IMR-90 (cell line): ENCODE measurements around the gene RYR1. TPM values are rescaled to one million over a fixed set of nuclear protein-coding genes. Genes with fewer than 3 reads are reported as not detected.

Source experiments
- ATAC-seq: fragments of 200-7000 bp; cut with Tn5 transposase; 2 replicates; pipeline ENCODE4 v1.9.1; 2020; ENCODE audit warnings: low read depth, mild to moderate bottlenecking, moderate library complexity
- BruUV-seq: library from RNA; stranded (reverse); fragments of 400-500 nt; replicated peaks from 2 replicates; lab custom pipeline; 2021; lab: Mats Ljungman, UMichigan
- CTCF ChIA-PET: fragments of 300-600 bp; formaldehyde crosslinking; extraction: SDS; loops from one replicate; lab custom pipeline; 2021; ENCODE audit warnings: antibody characterized with exemption; lab: Yijun Ruan, JAX
- POLR2A ChIA-PET: fragments of 300-600 bp; sonication (Branson Sonifier 250); formaldehyde crosslinking; loops from one replicate; lab custom pipeline; 2022; ENCODE audit warnings: antibody characterized with exemption; ENCODE audit not compliant: unreplicated experiment; lab: Charles Lee
- DNase-seq: peaks from one replicate; pipeline ENCODE4 v3.0.0; 2013
- H2AFZ ChIP-seq: replicated peaks from 2 replicates; pipeline ENCODE3; 2013; ENCODE audit warnings: low read length, mild to moderate bottlenecking; ENCODE audit not compliant: poor library complexity
- H2AK5ac ChIP-seq: 2 replicates; pipeline ENCODE4 v1.6.1; 2013; ENCODE audit warnings: low read depth, low read length, inconsistent platforms
- H2AK9ac ChIP-seq: replicated peaks from 2 replicates; pipeline ENCODE3; 2013; ENCODE audit warnings: mild to moderate bottlenecking, low read depth, low read length, moderate library complexity; ENCODE audit not compliant: poor library complexity
- H2BK120ac ChIP-seq: 2 replicates; pipeline ENCODE4 v1.6.1; 2013; ENCODE audit warnings: low read depth, low read length, inconsistent platforms
- H2BK15ac ChIP-seq: 3 replicates; pipeline ENCODE4 v1.6.1; 2013; ENCODE audit warnings: low read depth, low read length, inconsistent platforms
- H2BK20ac ChIP-seq: 2 replicates; pipeline ENCODE4 v1.6.1; 2013; ENCODE audit warnings: low read depth, mild to moderate bottlenecking, inconsistent platforms, low read length, moderate library complexity
- H2BK5ac ChIP-seq: 2 replicates; pipeline ENCODE4 v1.6.1; 2013; ENCODE audit warnings: mild to moderate bottlenecking, low read depth, low read length, inconsistent platforms; ENCODE audit not compliant: poor library complexity, severe bottlenecking
- H3K14ac ChIP-seq: replicated peaks from 2 replicates; pipeline ENCODE4 v1.6.1; 2013; ENCODE audit warnings: low read depth, low read length, inconsistent platforms
- H3K18ac ChIP-seq: 2 replicates; pipeline ENCODE4 v1.6.1; 2013; ENCODE audit warnings: low read depth, low read length, control low read depth
- H3K23ac ChIP-seq: 2 replicates; pipeline ENCODE4 v1.6.1; 2013; ENCODE audit warnings: low read depth, low read length, inconsistent platforms
- H3K27ac ChIP-seq: 2 replicates; pipeline ENCODE4 v1.5.1; 2013; ENCODE audit warnings: mild to moderate bottlenecking, control low read depth, low read length; ENCODE audit not compliant: insufficient read depth
- H3K27me3 ChIP-seq: 2 replicates; pipeline ENCODE4 v1.6.1; 2013; ENCODE audit warnings: low read length; ENCODE audit not compliant: control insufficient read depth, insufficient read depth
- H3K36me3 ChIP-seq: 2 replicates; pipeline ENCODE4 v1.6.1; 2013; ENCODE audit warnings: low read length, mixed read lengths; ENCODE audit not compliant: control insufficient read depth, insufficient read depth
- H3K4ac ChIP-seq: 2 replicates; pipeline ENCODE4 v1.6.1; 2013; ENCODE audit warnings: low read depth, low read length, inconsistent platforms
- H3K4me1 ChIP-seq: 2 replicates; pipeline ENCODE4 v1.6.1; 2013; ENCODE audit warnings: low read length, mixed read lengths; ENCODE audit not compliant: control insufficient read depth, insufficient read depth
- H3K4me2 ChIP-seq: 2 replicates; pipeline ENCODE4 v1.6.1; 2013; ENCODE audit warnings: low read depth, mild to moderate bottlenecking, control low read depth, low read length, moderate library complexity
- H3K4me3 ChIP-seq: 2 replicates; pipeline ENCODE4 v1.5.1; 2013; ENCODE audit warnings: low read depth, mild to moderate bottlenecking, control low read depth, low read length, moderate library complexity; ENCODE audit not compliant: insufficient read depth
- H3K56ac ChIP-seq: 2 replicates; pipeline ENCODE4 v1.6.1; 2013; ENCODE audit warnings: low read length, inconsistent platforms; ENCODE audit not compliant: insufficient read depth; ENCODE audit errors: extremely low read depth
- H3K79me1 ChIP-seq, 2 experiments: 2 replicates each; pipeline ENCODE4 v1.6.1; 2013; ENCODE audit warnings: low read length in 2 of 2, inconsistent platforms in 1 of 2, low read depth in 1 of 2
- H3K9ac ChIP-seq: 2 replicates; pipeline ENCODE4 v1.6.1; 2013; ENCODE audit warnings: low read depth, low read length, control low read depth
- H3K9me1 ChIP-seq: 2 replicates; pipeline ENCODE4 v1.6.1; 2013; ENCODE audit warnings: low read length, inconsistent platforms; ENCODE audit not compliant: insufficient read depth
- H3K9me3 ChIP-seq: 2 replicates; pipeline ENCODE4 v1.6.1; 2013; ENCODE audit warnings: low read length; ENCODE audit not compliant: control insufficient read depth, insufficient read depth
- H4K20me1 ChIP-seq: 2 replicates; pipeline ENCODE4 v1.6.1; 2013; ENCODE audit warnings: low read length, inconsistent platforms; ENCODE audit not compliant: insufficient read depth
- H4K5ac ChIP-seq: 2 replicates; pipeline ENCODE4 v1.6.1; 2013; ENCODE audit warnings: mild to moderate bottlenecking, low read depth, low read length, control low read depth
- H4K8ac ChIP-seq, 2 experiments: 2 replicates each; pipeline ENCODE4 v1.6.1; 2013; ENCODE audit warnings: low read depth in 2 of 2, low read length in 2 of 2, control low read depth in 1 of 2, inconsistent platforms in 1 of 2
- H4K91ac ChIP-seq: 2 replicates; pipeline ENCODE4 v1.6.1; 2013; ENCODE audit warnings: low read depth, low read length, inconsistent platforms; ENCODE audit not compliant: insufficient read depth
- BHLHE40 ChIP-seq: fragments of 150-350 bp; IDR thresholded peaks from 2 replicates; pipeline ENCODE4 v1.6.1; 2016; ENCODE audit warnings: mild to moderate bottlenecking, low read depth, low read length
- CEBPB ChIP-seq: IDR thresholded peaks from 2 replicates; pipeline ENCODE4 v1.6.1; 2012; ENCODE audit warnings: low read depth, low read length, improper control_type of control experiment
- CHD1 ChIP-seq: IDR thresholded peaks from 2 replicates; pipeline ENCODE4 v1.6.1; 2012; ENCODE audit warnings: low read depth, low read length, improper control_type of control experiment
- CTCF ChIP-seq: conservative IDR thresholded peaks from 2 replicates; pipeline ENCODE4 v1.5.1; 2012; ENCODE audit warnings: mild to moderate bottlenecking, low read depth, low read length, improper control_type of control experiment
- ELK1 ChIP-seq: fragments of 150-350 bp; IDR thresholded peaks from 2 replicates; pipeline ENCODE4 v1.6.1; 2016; ENCODE audit warnings: low read depth, mild to moderate bottlenecking, low read length, moderate library complexity, borderline replicate concordance
- MAFK ChIP-seq: IDR thresholded peaks from 2 replicates; pipeline ENCODE4 v1.6.1; 2012; ENCODE audit warnings: low read depth, low read length, improper control_type of control experiment
- MAZ ChIP-seq: IDR thresholded peaks from 2 replicates; pipeline ENCODE4 v1.6.1; 2012; ENCODE audit warnings: low read depth, mild to moderate bottlenecking, low read length, improper control_type of control experiment, moderate library complexity, borderline replicate concordance
- MXI1 ChIP-seq: IDR thresholded peaks from 2 replicates; pipeline ENCODE4 v1.6.1; 2012; ENCODE audit warnings: low read depth, mild to moderate bottlenecking, low read length, moderate library complexity, borderline replicate concordance
- NFE2L2 ChIP-seq: fragments of 150-350 bp; IDR thresholded peaks from 2 replicates; pipeline ENCODE4 v1.6.1; 2016; ENCODE audit warnings: low read depth, mild to moderate bottlenecking, low read length
- POLR2A ChIP-seq: IDR thresholded peaks from 2 replicates; pipeline ENCODE4 v1.6.1; 2012; ENCODE audit warnings: mild to moderate bottlenecking, low read depth, low read length
- RAD21 ChIP-seq: IDR thresholded peaks from 2 replicates; pipeline ENCODE4 v1.6.1; 2012; ENCODE audit warnings: low read length, improper control_type of control experiment
- RCOR1 ChIP-seq: IDR thresholded peaks from 2 replicates; pipeline ENCODE4 v1.6.1; 2012; ENCODE audit warnings: mild to moderate bottlenecking, low read length, improper control_type of control experiment; ENCODE audit not compliant: insufficient replicate concordance
- SMC3 ChIP-seq: fragments of 150-350 bp; IDR thresholded peaks from 2 replicates; pipeline ENCODE4 v1.6.1; 2016; ENCODE audit warnings: low read depth, mild to moderate bottlenecking, antibody characterized with exemption, low read length, moderate library complexity
- USF2 ChIP-seq: fragments of 150-350 bp; IDR thresholded peaks from 2 replicates; pipeline ENCODE4 v1.6.1; 2017; ENCODE audit warnings: mild to moderate bottlenecking, antibody characterized with exemption, low read length, low read depth
- WGBS, 2 experiments: methylation state at CpG; one replicate each; pipeline versions ENCODE4 v1.1.5 to v1.1.7; 2013; ENCODE audit warnings: missing lambda C conversion rate in 2 of 2; ENCODE audit not compliant: insufficient read length in 1 of 2; ENCODE audit errors: extremely low coverage in 2 of 2; 5-methylcytosine and 5-hydroxymethylcytosine counted together
- dilution Hi-C: fragments of 300-500 bp; cut with HindIII; formaldehyde crosslinking; loops from one replicate; pipeline ENCODE4 v1.14.3; 2018; ENCODE audit warnings: low sequenced_read_pairs; ENCODE audit not compliant: unreplicated experiment
- in situ Hi-C: fragments of 300-500 bp; cut with MboI; formaldehyde crosslinking; loops from 3 replicates; pipeline ENCODE4 v1.14.3; 2019; ENCODE audit warnings: low sequenced_read_pairs, inconsistent platforms, mixed read lengths
- intact Hi-C: fragments of 100-400 bp; cut with micrococcal nuclease; formaldehyde crosslinking; loops from 2 replicates; pipeline ENCODE4 v1.10.0; 2022
- polyA plus RNA-seq, 3 experiments: library from polyadenylated mRNA; depleted of rRNA; stranded (reverse); fragments of >200 nt; gene quantifications; 2 replicates each; pipeline ENCODE4 v1.2.3, GENCODE V29; 2012; ENCODE audit warnings: low replicate concordance in 1 of 3
- total RNA-seq: library from RNA; depleted of rRNA; stranded (reverse); fragments of >200 nt; gene quantifications from 2 replicates; pipeline ENCODE4 v1.2.3, GENCODE V29; 2012

Gene RYR1
- total and polyA plus RNA-seq, 2 of the 4 experiments (the other 2 are of a cell fraction): not detected

- ChIA-PET CTCF (interaction anchor here (1.6 kb wide), 1 partner anchor 123 kb away, joined by 4 read pairs; no protein-coding TSS in a partner anchor), POLR2A (interaction anchor here (0.6 kb wide), 1 partner anchor 363 kb away, joined by 6 read pairs; no protein-coding TSS in a partner anchor)
- Histone ChIP-seq H3K4me1 (no peaks in the 10 kb centered on the region), H2AK5ac (no peak overlapping the region), H3K79me1 (no peaks in the 10 kb centered on the region), H4K20me1 (no peaks in the 10 kb centered on the region), H4K91ac (no peak overlapping the region), H3K23ac (no peak overlapping the region), H3K56ac (no peak overlapping the region), H3K9ac (no peak overlapping the region), H2BK15ac (no peak overlapping the region), H3K36me3 (no peaks in the 10 kb centered on the region), H2BK20ac (no peak overlapping the region), H3K4me2 (no peak overlapping the region), H2BK5ac (no peak overlapping the region), H3K9me3 (no peaks in the 10 kb centered on the region), H2AFZ (no peak overlapping the region), H2BK120ac (no peak overlapping the region), H3K14ac (no peak overlapping the region), H4K5ac (no peak overlapping the region), H3K27me3 (peaks cover 18% of the 10 kb centered on the region), H3K9me1 (no peaks in the 10 kb centered on the region), H3K4ac (no peak overlapping the region), H3K18ac (no peak overlapping the region), H2AK9ac (peak overlapping the region; percentile 5), H3K4me3 (no peak overlapping the region), H4K8ac (no peak overlapping the region), H3K27ac (no peak overlapping the region)
- BruUV-seq: no TSS peak
- dilution Hi-C loops: no loop called here
- intact Hi-C loops: loop anchor here (10.0 kb wide), 1 partner anchor 277 kb away; no protein-coding TSS in a partner anchor
- TF ChIP-seq MXI1: no peak
- no peak for TF ChIP-seq SMC3
- TF ChIP-seq POLR2A: no peak
- no peak for TF ChIP-seq BHLHE40
- TF ChIP-seq CHD1: no peak
- TF ChIP-seq RAD21: no peak
- no peak for TF ChIP-seq CTCF
- TF ChIP-seq MAZ: no peak
- TF ChIP-seq MAFK: no peak
- TF ChIP-seq RCOR1: no peak
- TF ChIP-seq CEBPB: no peak
- no peak for TF ChIP-seq ELK1
- no peak for TF ChIP-seq NFE2L2
- TF ChIP-seq USF2: no peak
- in situ Hi-C loops: no loop called here
- ATAC-seq (no peak), DNase-seq (no peak)
- WGBS, 2 experiments: 88% methylated on average over 4 of the region's 19 CpGs; no CpG with 5 or more reads in 1 of the 2 experiments
Observed at GRCh38 chr19:38512277-38512676, 78.8 kb downstream of the RYR1 start.
